CD4-positive, alpha-beta T cell treated with Interleukin-15 for 4 hours (primary cell): Measurements from ENCODE around the gene GJC2.
"Not testable (repeated sequence)": the region's sequence is repeated elsewhere in the genome, so short reads cannot be mapped to it uniquely, and the experiment has no call there.

Experiments
- DNase-seq: peaks from one replicate; pipeline ENCODE4 v3.0.0-alpha.2; 2020; ENCODE audit warnings: low spot score

The GJC2 gene

GRCh38 chr1:228173528-228174481 lies 24.1 kb downstream of the GJC2 start:
- DNase-seq = not testable (repeated sequence)

DNA sequence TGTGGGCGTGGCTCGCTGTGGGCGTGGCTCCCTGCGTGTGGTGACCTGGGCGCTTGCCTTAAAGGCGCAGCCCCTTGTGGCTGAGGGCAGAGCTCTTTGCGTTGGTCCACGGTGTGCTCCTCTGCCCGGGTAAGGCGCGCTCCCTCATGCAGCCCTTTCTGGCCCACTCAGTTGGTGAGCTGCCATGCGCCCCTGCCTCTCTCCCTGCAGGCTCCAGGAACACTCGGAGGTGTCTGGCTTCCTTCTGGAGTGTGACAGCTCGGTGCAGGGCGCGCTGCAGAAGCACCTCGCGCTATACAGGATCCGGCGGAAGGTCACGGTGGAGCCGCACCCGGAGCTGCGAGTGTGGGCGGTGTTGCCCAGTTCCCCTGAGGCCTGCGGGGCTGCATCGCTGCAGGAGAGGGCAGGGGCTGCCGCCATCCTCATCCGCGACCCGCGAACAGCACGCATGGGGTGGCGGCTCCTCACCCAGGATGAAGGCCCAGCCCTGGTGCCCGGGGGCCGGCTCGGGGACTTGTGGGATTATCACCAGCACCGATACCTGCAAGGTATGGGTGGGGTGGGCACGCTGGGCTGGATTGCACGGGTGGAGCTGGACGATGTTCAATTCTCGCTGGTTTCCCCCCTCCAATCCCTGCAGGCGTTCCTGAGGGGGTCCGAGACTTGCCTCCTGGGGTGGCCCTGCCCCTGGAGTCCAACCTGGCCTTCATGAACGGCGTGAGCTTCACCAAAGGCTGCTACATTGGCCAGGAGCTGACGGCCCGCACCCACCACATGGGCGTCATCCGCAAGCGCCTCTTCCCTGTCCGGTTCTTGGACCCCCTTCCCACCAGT lies 25.0 kb downstream of the GJC2 start:
- DNase-seq = peak; percentile 16

DNA sequence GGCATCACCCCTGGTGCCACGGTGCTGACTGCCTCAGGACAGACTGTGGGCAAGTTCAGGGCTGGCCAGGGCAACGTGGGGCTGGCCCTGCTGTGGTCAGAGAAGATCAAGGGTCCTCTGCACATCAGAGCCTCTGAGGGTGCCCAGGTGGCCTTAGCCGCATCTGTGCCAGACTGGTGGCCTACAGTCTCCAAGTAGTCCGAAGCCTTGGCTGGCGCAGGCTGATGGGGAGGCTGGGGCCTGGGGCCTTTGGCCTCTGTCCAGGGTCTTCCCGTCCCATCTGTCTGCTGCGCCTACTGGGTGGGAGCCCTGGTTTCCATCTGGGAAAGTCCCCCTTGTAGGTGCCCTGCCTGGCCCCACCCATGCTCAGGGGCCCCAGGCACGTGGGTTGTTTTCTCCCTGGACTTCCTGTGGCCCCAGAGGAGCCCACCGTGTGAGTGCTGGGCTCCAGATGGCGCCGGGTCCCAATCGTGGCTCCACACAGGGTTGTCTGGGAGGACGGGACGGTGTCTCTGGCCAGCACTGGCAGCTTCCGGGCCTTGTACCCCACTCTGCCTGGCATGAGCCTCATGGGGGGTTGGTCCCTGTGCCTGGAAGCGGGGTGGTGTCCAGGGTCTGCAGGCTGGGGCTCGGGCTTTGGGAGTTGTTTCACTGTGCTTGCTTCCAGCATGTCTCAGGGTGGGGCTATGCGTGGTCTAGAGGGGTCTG lies 25.7 kb downstream of the GJC2 start:
- no peak for DNase-seq

- no peak for DNase-seq
Measured at GRCh38 chr1:228176024-228176395, 26.3 kb downstream of the GJC2 start.

DNA sequence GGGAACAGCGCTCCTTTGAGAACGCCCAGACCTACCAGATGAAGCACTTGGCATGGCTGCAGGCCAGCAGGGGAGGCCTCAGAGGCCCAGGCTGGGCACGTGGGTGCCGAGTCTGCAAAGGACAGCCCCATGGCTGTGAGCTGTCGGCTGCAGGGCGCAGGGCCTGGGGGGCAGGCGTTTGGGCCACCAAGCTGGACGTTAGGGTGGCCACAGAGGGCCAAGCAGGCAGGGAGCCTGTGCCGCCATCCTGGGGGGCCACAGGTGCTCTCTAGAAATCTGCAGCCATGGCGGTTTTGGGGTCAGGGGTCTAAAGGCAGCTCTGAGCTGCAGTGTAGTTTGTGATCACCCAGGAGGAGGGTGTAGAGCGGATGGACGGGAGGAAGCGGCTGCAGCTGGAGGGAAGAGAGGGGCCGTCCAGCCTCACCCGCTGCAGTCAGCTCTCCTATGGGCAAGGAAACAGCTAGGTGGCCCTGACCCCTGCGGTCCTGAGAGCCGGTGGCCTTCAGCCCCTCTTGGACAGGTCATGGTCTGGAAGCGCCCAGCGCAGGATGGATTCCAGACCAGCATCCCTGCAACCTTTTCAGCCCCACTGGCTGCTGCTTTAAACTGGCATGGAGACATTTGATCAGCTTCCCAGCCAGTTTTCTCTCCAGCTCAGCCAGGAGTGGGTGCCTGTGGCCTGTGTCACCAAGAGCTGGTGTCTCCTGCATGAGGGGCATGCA lies 26.9 kb downstream of the GJC2 start:
- no peak for DNase-seq

GRCh38 chr1:228177183-228177475 lies 27.4 kb downstream of the GJC2 start:
- no peak for DNase-seq

GRCh38 chr1:228177721-228178710 lies 28.3 kb downstream of the GJC2 start:
- no peak for DNase-seq

DNA sequence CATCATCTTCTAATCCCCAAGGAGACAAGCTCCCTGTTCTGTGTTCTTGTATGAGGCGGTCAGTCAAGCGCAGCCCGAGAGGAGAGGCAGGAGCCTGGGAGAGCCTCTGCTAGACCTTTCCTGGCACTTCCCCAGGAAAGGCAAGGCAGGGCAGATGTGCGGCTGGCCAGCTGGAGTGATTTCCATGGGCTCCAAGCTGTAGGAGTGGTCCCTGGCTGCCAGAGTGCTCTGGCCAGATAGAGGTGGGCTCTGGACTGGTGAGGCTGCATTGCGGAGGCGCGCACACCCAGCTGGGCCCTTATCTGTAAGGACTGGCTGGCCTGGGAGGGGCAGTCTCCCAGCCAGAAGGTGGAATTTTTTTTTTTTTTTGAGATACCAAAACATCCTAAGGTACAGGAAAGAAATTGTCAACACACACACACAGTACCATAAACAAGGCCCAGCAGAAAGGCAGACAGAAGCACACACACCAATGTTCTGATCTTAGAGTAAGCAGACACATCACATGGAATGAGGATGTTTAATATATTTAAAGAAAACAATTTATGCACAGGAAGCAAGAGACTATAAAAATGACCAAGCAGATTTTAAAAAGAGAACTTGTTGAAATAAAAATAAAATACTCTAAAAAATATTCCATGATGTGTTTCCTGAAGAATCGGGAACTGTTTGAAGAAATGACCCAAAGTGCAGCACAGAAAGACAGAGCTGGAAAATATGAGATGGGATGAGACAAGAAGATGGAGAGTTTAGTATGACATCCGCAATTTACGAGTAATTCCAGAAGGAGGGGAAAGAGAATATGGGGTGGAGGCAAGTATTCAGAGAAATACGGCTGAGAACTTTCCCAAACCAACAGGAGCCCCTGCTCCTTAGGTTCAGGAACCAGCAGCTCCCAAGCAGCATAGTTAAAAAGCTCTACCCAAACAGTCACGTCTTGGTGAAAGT lies 29.3 kb downstream of the GJC2 start:
- DNase-seq = no peak

- DNase-seq = no peak
Measured at GRCh38 chr1:228180271-228180958, 30.7 kb downstream of the GJC2 start.

GRCh38 chr1:228180959-228181644 lies 31.4 kb downstream of the GJC2 start:
- DNase-seq = no peak

DNA sequence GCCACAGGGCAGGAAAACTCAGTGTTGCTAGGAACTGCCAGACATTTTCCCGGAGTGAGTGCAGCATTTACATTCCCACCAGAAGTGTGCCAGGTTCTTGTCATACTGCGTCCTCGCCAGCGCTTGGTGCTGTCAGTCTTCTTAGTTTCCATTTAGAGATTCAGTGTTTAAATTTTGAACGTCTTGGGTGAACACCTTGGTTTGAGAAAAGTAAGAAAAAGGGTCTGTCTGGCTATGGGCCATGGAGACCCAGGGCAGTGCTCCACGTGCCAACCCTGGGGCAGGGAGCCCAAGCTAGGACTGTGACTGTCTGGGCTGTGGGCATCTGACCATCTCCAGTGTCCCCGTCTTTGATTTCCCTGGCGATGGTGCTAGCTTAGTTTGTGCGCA lies 31.9 kb downstream of the GJC2 start:
- DNase-seq = no peak

DNA sequence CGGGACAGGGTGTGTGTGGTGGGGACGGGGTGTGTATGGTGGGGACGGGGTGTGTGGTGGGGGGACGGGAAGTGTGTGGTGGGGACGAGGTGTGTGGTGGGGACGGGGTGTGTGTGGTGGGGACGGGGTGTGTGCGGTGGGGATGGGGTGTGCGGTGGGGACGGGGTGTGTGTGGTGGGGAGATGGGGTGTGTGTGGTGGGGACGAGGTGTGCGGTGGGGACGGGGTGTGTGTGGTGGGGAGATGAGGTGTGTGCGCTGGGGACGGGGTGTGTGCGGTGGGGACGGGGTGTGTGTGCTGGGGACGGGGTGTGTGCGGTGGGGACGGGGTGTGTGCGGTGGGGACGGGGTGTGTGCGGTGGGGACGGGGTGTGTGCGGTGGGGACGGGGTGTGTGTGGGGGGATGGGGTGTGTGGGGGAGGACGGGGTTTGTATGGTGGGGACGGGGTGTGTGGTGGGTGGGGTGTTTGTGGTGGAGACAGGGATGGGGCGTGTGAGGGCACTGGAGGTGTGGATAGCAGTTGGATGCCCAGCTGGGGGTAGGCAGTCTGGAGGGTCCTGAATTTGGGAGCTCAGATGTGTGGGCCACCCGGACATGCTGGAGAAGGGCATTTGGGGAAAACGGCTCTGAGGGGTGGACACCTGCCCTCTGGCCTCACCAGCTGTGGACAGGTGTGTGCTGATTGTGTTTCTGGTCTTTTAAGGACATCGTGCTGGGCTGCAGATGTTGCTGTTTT lies 32.7 kb downstream of the GJC2 start:
- DNase-seq = no peak

- no peak for DNase-seq
Measured at GRCh38 chr1:228184152-228184551, 34.4 kb downstream of the GJC2 start.

DNA sequence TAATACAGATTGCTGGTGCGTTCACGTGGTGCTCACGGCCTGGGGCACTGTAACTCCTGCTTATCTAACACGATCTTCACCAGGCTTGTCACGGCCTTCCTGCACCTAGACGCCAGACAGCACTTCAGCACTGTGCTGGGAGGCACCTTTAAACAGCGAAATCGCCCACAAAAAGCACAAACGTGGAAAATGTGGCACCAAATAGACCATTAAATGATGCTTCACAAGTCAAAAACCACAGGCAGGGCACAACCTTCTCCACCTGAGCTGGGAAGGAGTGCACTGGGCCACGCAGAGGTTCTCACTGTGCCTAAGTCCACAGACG lies 35.9 kb downstream of the GJC2 start:
- DNase-seq = peak; percentile 56

GRCh38 chr1:228188249-228188648 lies 38.5 kb downstream of the GJC2 start:
- not testable (repeated sequence) for DNase-seq

- DNase-seq = no peak
Measured at GRCh38 chr1:228190182-228190581, 40.5 kb downstream of the GJC2 start.

DNA sequence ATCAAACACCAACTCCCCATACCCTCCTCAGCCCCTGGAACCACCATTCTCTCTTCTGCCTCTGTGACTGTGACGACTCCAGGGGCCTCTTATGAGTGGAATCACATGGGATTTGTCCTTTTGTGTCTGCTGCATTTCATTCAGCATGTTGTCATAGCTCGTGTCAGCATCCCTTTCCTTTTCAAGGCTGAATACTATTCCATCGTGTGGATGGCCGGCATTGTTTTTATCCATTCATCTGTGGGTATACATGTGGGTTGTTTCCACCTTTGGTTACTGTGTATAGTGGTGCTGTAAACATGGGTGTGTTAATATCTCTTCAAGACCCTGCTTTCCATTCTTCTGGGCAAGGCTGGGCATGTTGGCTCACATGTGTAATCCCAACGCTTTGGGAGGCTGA lies 41.0 kb downstream of the GJC2 start:
- DNase-seq = no peak

DNA sequence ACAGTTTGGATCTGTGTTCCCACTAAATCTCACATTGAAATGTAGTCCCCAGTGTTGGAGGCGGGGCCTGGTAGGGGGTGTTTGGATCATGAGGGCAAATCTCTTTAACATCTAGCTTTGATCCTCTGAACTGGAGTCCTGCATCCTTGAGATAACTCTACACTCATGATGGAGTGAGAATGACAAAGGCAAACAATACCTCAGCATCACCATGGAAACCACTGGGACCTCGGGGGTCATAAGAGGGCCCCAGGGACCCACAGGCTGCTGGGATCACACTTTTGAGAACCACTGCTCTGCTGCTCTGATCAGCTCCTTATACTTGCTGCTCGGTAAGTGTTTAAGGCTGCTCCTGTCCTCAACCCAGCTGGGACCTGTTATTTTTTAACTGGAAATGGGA lies 44.7 kb downstream of the GJC2 start:
- DNase-seq = no peak
